Superior temporal gyrus (tissue), 1 donor: ENCODE results near the gene ENTPD8.

Experiments used
- DNase-seq: peaks from one replicate; pipeline ENCODE4 v3.0.0-alpha.2; 2016; ENCODE audit errors: extremely low spot score

The ENTPD8 gene

GRCh38 chr9:137431416-137431931 is 9.7 kb downstream of the ENTPD8 start:
- no peak for DNase-seq

DNA sequence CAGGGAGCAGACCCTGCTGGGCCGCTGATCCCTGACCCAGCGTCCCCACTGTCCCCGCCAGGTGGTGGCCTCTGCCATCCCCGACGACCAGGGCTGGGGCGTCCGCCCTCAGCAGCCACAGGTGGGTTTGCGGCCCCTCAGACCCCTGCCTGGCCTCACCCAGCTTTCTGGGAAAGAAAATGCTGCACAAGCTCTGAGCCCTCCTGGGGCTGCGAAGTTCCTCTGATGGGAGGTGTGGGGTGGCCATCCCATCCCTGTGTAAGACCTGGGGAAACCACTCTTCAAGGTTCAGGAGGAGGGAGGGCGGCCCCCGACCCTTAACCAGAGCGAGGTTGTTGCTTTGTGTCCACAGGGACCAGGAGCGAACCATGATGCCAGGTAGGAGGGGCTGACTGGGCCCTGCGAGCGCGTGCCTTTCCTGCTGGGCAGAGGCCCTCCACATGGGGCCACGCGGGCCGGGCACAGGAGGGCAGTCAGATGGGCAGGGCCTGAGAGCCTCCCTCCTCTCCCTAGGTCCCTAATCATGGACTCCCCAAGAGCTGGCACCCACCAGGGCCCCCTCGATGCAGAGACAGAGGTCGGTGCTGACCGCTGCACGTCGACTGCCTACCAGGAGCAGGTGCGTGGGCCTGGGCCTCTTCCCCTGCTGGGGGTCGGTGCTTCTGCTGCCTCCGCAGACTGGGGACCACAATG is 10.3 kb downstream of the ENTPD8 start:
- DNase-seq, result no peak

DNA sequence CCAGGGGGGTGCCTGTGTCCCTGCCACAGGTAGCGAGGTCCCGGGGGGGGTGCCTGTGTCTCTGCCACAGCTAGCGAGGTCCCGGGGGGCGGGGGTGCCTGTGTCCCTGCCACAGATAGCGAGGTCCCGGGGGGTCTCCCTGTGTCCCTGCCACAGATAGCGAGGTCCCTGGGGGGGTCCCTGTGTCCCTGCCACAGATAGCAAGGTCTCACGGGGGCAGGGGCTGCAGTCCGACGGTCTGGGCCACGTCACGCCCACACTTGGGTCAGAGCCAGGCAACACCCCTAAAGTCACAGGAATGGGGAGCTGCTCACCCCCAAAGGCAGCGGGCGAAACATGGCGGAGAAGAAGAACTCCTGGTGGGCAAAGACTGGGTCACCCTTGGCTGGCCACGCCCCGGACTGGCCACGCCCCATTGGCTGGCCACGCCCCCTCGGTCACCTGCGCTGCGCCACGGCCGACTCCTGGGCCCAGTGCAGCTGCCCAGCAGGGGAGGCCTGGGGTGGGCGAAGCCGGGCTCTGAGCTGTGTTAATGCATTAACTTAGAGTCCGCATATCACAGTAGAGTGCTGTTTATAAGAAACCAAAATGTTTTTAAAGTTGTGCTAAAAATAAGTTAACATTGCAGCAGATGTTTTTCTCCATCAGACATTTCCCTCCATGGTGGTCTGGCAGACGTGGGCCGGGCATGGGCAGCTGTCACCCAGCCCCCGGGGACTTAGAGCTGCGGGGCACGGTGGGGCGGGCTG is 11.0 kb downstream of the ENTPD8 start:
- no peak for DNase-seq

DNA sequence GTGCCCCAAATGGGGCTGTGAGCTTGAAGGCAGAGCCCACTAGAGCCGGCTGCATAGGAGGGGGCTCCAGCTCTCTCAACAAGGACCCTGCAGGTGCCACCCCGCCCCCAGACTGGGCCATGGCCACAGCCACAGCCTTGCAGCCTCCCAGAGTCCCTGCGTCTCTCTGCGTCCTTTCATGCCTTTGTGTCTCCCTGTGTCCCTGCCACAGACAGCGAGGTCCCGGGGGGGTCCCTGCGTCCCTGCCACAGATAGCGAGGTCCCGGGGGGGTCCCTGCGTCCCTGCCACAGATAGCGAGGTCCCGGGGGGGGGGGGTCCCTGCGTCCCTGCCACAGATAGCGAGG is 11.6 kb downstream of the ENTPD8 start:
- no peak for DNase-seq

DNA sequence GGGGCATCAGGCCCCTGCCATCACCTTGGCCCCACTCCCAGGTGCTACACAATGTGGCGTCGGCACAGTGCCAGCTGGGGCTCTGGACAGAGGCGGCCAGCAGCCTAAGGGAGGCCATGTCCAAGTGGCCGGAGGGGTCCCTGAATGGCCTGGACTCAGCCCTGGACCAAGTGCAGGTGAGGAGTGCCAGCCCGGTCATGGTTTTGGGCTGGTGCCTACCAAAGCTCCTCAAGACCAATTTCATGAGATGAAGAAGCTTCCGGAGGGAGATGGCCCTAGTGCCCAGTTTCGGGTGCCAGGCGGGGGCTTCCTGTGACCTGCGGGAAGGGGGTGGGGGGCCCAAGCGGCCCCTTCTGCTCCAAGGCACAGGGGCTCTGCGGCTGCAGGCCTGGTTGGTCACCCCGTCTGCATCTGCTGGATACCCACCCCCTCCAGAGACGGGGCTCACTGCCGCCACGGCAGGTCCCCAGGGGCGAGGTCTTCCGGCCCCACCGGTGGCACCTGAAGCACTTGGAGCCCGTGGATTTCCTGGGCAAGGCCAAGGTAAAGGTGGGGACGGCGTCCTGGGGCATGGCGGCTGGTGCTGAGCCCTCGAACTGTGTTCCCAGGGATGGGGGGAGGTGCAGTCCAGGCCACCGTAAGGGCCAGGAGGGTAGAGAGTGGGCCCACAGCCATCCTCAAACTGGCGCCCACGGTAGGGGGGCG is 12.2 kb downstream of the ENTPD8 start:
- DNase-seq, result no peak

DNA sequence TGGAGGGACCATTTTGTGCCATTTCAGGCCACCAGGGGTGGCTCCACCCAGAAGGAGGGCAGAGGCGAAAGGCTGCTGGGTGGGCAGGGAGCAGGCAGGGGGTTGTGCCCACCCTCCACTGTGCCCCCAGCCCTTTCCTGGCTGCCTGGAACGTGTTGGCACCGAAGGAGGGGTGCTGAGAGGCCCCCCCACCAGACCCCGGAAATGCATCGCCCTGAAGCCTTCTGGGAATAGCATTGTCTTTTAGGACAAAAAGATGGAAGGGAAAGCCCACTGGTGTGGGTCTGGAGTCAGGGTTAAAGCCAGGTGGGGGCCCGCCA is 12.9 kb downstream of the ENTPD8 start:
- DNase-seq, result no peak

- no peak for DNase-seq
Observed at GRCh38 chr9:137427454-137428310, 13.5 kb downstream of the ENTPD8 start.

DNA sequence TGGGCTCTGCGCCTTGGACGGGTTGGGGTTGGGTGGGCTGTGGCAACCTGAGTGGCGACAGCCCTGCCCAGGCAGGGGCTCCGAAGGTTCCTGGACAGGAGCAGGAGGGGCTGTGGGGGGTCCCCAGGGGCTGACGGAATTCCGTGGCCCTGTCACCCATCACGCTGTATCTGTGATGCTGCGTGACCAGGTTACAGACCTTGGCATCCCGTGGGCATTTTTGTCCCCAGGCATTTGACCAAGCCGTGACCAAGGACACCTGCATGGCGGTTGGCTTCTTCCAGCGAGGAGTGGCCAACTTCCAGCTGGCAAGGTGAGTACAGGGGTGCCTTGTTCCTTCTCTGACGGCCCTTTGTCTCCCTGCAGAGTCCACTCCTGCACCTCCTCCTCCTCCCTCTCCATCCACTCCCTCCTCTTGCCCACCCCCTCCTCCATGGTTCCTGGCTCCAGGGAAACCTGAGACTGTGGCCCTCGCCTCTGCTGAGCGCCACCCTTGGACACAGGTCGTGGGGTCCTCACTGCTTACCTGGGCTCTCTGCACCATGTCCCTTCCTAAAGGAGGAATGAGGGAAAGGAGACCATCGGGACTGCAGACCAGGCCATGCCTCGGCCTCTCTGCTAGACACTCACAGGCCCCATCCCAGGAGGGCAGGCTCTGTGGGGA is 15.0 kb downstream of the ENTPD8 start:
- no peak for DNase-seq

- DNase-seq, result no peak
Observed at GRCh38 chr9:137423514-137424291, 17.5 kb downstream of the ENTPD8 start.

GRCh38 chr9:137422604-137423513 is 18.3 kb downstream of the ENTPD8 start, which contains the start of the genes EXD3 and NOXA1:
TSS of gene EXD3 (minus strand) at chr9:137423162. CDS start at chr9:137395357, 27,805 bp downstream.
TSS of gene NOXA1 (plus strand) at chr9:137423393. CDS start at chr9:137423530, 137 bp downstream.
- DNase-seq, result peak; percentile 85

DNA sequence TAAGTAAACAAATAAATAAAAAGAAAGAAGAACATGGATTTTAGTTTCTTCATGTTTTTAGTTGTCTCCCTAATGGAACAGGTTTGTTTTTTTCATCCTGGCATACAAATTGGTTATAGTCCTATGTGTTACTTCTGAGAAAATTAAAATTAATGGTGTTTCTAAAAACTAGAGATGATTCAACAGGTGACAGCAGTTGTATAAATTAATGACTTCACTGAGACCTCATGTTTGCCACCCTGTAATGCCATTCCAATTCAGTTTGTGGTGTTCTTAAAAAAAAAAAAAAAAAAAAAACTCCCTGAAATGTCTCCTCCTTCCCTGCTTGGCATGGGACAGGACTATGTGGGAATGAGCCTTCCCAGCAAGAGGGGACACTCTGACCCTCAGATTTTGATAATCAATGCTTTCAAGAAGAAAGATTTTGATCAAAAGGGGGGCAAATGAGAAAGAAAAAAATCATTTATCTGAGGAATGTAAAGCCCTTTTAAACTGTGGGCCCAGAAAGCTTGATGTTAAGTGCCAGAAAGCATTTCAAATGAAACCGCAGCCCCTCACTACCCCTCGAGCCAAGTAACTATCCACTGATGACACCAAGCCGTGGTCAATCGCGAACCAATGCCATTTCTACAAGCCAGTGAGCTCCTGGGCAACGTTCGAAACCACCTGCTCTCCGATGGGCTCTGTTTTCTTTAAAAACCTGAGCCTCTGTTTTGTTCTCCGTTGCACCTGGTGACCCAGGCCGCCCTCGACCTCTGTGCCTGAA is 19.1 kb downstream of the ENTPD8 start:
- DNase-seq, result no peak

GRCh38 chr9:137417161-137418021 is 23.8 kb downstream of the ENTPD8 start:
- no peak for DNase-seq

DNA sequence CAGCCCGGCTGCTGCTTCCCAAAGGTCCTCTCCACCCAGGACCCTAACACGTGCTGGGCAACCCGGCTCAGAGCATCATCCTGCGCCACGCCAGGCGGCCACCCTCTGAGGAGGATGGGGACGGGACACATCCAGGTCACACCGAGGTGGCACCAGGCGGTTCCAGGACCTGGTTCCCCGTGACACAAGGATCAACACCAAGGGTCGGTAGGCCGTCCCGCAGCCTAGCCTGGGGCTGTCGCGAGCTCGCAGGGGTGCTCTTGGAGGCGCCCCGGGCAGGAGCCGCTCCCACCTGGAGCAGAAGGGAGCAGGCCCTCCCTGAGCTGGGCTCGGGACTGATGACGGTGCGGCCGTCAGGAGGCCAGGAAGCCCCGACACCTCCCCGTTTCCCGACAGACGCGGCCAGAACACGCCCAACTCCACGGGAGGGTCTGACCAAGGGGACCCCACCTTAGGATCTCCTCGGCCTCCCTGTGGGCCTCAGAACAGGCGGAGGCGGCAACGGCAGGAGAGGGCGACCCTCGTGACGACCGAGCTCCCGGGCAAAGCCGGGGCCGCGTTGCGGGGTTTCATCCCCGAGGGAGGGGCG is 24.5 kb downstream of the ENTPD8 start:
- DNase-seq, result no peak

GRCh38 chr9:137416006-137416562 is 25.1 kb downstream of the ENTPD8 start:
- no peak for DNase-seq

DNA sequence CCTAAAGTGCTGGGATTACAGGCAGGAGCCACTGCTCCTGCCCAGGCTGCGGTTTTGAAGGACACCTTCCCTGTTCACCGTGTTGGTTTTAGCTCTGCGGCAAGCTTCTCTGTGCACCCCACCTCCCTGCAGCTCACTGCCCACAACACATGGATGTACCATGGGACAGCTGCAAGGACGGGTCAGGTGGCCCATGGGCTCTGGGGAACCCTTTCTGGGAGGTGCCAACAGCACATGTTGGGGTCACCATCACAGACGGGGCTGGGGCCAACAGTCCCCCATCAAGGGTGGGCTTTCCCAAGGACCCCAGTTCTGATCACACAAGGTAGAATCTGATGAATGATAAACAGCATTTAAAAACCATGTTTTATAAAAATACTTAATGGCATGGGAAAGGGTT is 25.7 kb downstream of the ENTPD8 start:
- DNase-seq, result no peak

DNA sequence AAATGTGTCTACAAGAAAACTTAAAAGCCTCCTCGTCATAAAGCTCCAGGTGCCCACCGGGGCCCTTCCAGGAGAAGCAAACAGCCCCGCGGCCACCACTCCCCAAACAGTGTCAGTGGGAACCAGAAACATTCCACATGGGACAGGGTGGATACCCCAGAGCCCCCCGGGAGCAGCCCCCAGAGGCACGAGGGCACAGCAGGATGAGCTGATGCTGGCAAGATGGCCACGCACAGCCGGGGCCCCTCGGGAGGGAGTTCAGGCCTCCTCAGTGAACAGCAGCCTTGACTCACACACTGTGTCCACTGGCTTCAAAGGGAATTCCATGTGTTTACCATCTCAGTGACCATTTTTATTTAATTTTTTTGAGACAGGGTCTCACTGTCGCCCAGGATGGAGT is 28.7 kb downstream of the ENTPD8 start:
- no peak for DNase-seq
